IMR-90 (cell line): Measurements from ENCODE around the gene NT5DC1. TPM values are rescaled to one million over a fixed set of nuclear protein-coding genes. Genes with fewer than 3 reads are reported as not detected.

Source experiments
- ATAC-seq: fragments of 200-7000 bp; cut with Tn5 transposase; 2 replicates; pipeline ENCODE4 v1.9.1; 2020; ENCODE audit warnings: low read depth, mild to moderate bottlenecking, moderate library complexity
- BruUV-seq: library from RNA; stranded (reverse); fragments of 400-500 nt; replicated peaks from 2 replicates; lab custom pipeline; 2021; lab: Mats Ljungman, UMichigan
- CTCF ChIA-PET: fragments of 300-600 bp; formaldehyde crosslinking; extraction: SDS; loops from one replicate; lab custom pipeline; 2021; ENCODE audit warnings: antibody characterized with exemption; lab: Yijun Ruan, JAX
- POLR2A ChIA-PET: fragments of 300-600 bp; sonication (Branson Sonifier 250); formaldehyde crosslinking; loops from one replicate; lab custom pipeline; 2022; ENCODE audit warnings: antibody characterized with exemption; ENCODE audit not compliant: unreplicated experiment; lab: Charles Lee
- DNase-seq: peaks from one replicate; pipeline ENCODE4 v3.0.0; 2013
- H2AFZ ChIP-seq: replicated peaks from 2 replicates; pipeline ENCODE3; 2013; ENCODE audit warnings: low read length, mild to moderate bottlenecking; ENCODE audit not compliant: poor library complexity
- H2AK5ac ChIP-seq: 2 replicates; pipeline ENCODE4 v1.6.1; 2013; ENCODE audit warnings: low read depth, low read length, inconsistent platforms
- H2AK9ac ChIP-seq: replicated peaks from 2 replicates; pipeline ENCODE3; 2013; ENCODE audit warnings: mild to moderate bottlenecking, low read depth, low read length, moderate library complexity; ENCODE audit not compliant: poor library complexity
- H2BK120ac ChIP-seq: 2 replicates; pipeline ENCODE4 v1.6.1; 2013; ENCODE audit warnings: low read depth, low read length, inconsistent platforms
- H2BK15ac ChIP-seq: 3 replicates; pipeline ENCODE4 v1.6.1; 2013; ENCODE audit warnings: low read depth, low read length, inconsistent platforms
- H2BK20ac ChIP-seq: 2 replicates; pipeline ENCODE4 v1.6.1; 2013; ENCODE audit warnings: low read depth, mild to moderate bottlenecking, inconsistent platforms, low read length, moderate library complexity
- H2BK5ac ChIP-seq: 2 replicates; pipeline ENCODE4 v1.6.1; 2013; ENCODE audit warnings: mild to moderate bottlenecking, low read depth, low read length, inconsistent platforms; ENCODE audit not compliant: poor library complexity, severe bottlenecking
- H3K14ac ChIP-seq: replicated peaks from 2 replicates; pipeline ENCODE4 v1.6.1; 2013; ENCODE audit warnings: low read depth, low read length, inconsistent platforms
- H3K18ac ChIP-seq: 2 replicates; pipeline ENCODE4 v1.6.1; 2013; ENCODE audit warnings: low read depth, low read length, control low read depth
- H3K23ac ChIP-seq: 2 replicates; pipeline ENCODE4 v1.6.1; 2013; ENCODE audit warnings: low read depth, low read length, inconsistent platforms
- H3K27ac ChIP-seq: 2 replicates; pipeline ENCODE4 v1.5.1; 2013; ENCODE audit warnings: mild to moderate bottlenecking, control low read depth, low read length; ENCODE audit not compliant: insufficient read depth
- H3K27me3 ChIP-seq: 2 replicates; pipeline ENCODE4 v1.6.1; 2013; ENCODE audit warnings: low read length; ENCODE audit not compliant: control insufficient read depth, insufficient read depth
- H3K36me3 ChIP-seq: 2 replicates; pipeline ENCODE4 v1.6.1; 2013; ENCODE audit warnings: low read length, mixed read lengths; ENCODE audit not compliant: control insufficient read depth, insufficient read depth
- H3K4ac ChIP-seq: 2 replicates; pipeline ENCODE4 v1.6.1; 2013; ENCODE audit warnings: low read depth, low read length, inconsistent platforms
- H3K4me1 ChIP-seq: 2 replicates; pipeline ENCODE4 v1.6.1; 2013; ENCODE audit warnings: low read length, mixed read lengths; ENCODE audit not compliant: control insufficient read depth, insufficient read depth
- H3K4me2 ChIP-seq: 2 replicates; pipeline ENCODE4 v1.6.1; 2013; ENCODE audit warnings: low read depth, mild to moderate bottlenecking, control low read depth, low read length, moderate library complexity
- H3K4me3 ChIP-seq: 2 replicates; pipeline ENCODE4 v1.5.1; 2013; ENCODE audit warnings: low read depth, mild to moderate bottlenecking, control low read depth, low read length, moderate library complexity; ENCODE audit not compliant: insufficient read depth
- H3K56ac ChIP-seq: 2 replicates; pipeline ENCODE4 v1.6.1; 2013; ENCODE audit warnings: low read length, inconsistent platforms; ENCODE audit not compliant: insufficient read depth; ENCODE audit errors: extremely low read depth
- H3K79me1 ChIP-seq, 2 experiments: 2 replicates each; pipeline ENCODE4 v1.6.1; 2013; ENCODE audit warnings: low read length in 2 of 2, inconsistent platforms in 1 of 2, low read depth in 1 of 2
- H3K9ac ChIP-seq: 2 replicates; pipeline ENCODE4 v1.6.1; 2013; ENCODE audit warnings: low read depth, low read length, control low read depth
- H3K9me1 ChIP-seq: 2 replicates; pipeline ENCODE4 v1.6.1; 2013; ENCODE audit warnings: low read length, inconsistent platforms; ENCODE audit not compliant: insufficient read depth
- H3K9me3 ChIP-seq: 2 replicates; pipeline ENCODE4 v1.6.1; 2013; ENCODE audit warnings: low read length; ENCODE audit not compliant: control insufficient read depth, insufficient read depth
- H4K20me1 ChIP-seq: 2 replicates; pipeline ENCODE4 v1.6.1; 2013; ENCODE audit warnings: low read length, inconsistent platforms; ENCODE audit not compliant: insufficient read depth
- H4K5ac ChIP-seq: 2 replicates; pipeline ENCODE4 v1.6.1; 2013; ENCODE audit warnings: mild to moderate bottlenecking, low read depth, low read length, control low read depth
- H4K8ac ChIP-seq, 2 experiments: 2 replicates each; pipeline ENCODE4 v1.6.1; 2013; ENCODE audit warnings: low read depth in 2 of 2, low read length in 2 of 2, control low read depth in 1 of 2, inconsistent platforms in 1 of 2
- H4K91ac ChIP-seq: 2 replicates; pipeline ENCODE4 v1.6.1; 2013; ENCODE audit warnings: low read depth, low read length, inconsistent platforms; ENCODE audit not compliant: insufficient read depth
- BHLHE40 ChIP-seq: fragments of 150-350 bp; IDR thresholded peaks from 2 replicates; pipeline ENCODE4 v1.6.1; 2016; ENCODE audit warnings: mild to moderate bottlenecking, low read depth, low read length
- CHD1 ChIP-seq: IDR thresholded peaks from 2 replicates; pipeline ENCODE4 v1.6.1; 2012; ENCODE audit warnings: low read depth, low read length, improper control_type of control experiment
- FOS ChIP-seq: fragments of 150-350 bp; IDR thresholded peaks from 2 replicates; pipeline ENCODE4 v1.6.1; 2016; ENCODE audit warnings: low read depth, low read length
- MAFK ChIP-seq: IDR thresholded peaks from 2 replicates; pipeline ENCODE4 v1.6.1; 2012; ENCODE audit warnings: low read depth, low read length, improper control_type of control experiment
- MAZ ChIP-seq: IDR thresholded peaks from 2 replicates; pipeline ENCODE4 v1.6.1; 2012; ENCODE audit warnings: low read depth, mild to moderate bottlenecking, low read length, improper control_type of control experiment, moderate library complexity, borderline replicate concordance
- MXI1 ChIP-seq: IDR thresholded peaks from 2 replicates; pipeline ENCODE4 v1.6.1; 2012; ENCODE audit warnings: low read depth, mild to moderate bottlenecking, low read length, moderate library complexity, borderline replicate concordance
- NFE2L2 ChIP-seq: fragments of 150-350 bp; IDR thresholded peaks from 2 replicates; pipeline ENCODE4 v1.6.1; 2016; ENCODE audit warnings: low read depth, mild to moderate bottlenecking, low read length
- POLR2A ChIP-seq: IDR thresholded peaks from 2 replicates; pipeline ENCODE4 v1.6.1; 2012; ENCODE audit warnings: mild to moderate bottlenecking, low read depth, low read length
- RCOR1 ChIP-seq: IDR thresholded peaks from 2 replicates; pipeline ENCODE4 v1.6.1; 2012; ENCODE audit warnings: mild to moderate bottlenecking, low read length, improper control_type of control experiment; ENCODE audit not compliant: insufficient replicate concordance
- RFX5 ChIP-seq: IDR thresholded peaks from 2 replicates; pipeline ENCODE4 v1.8.0; 2012; ENCODE audit warnings: low read depth, mild to moderate bottlenecking, low read length, moderate library complexity
- SMC3 ChIP-seq: fragments of 150-350 bp; IDR thresholded peaks from 2 replicates; pipeline ENCODE4 v1.6.1; 2016; ENCODE audit warnings: low read depth, mild to moderate bottlenecking, antibody characterized with exemption, low read length, moderate library complexity
- WGBS, 2 experiments: methylation state at CpG; one replicate each; pipeline versions ENCODE4 v1.1.5 to v1.1.7; 2013; ENCODE audit warnings: missing lambda C conversion rate in 2 of 2; ENCODE audit not compliant: insufficient read length in 1 of 2; ENCODE audit errors: extremely low coverage in 2 of 2; 5-methylcytosine and 5-hydroxymethylcytosine counted together
- dilution Hi-C: fragments of 300-500 bp; cut with HindIII; formaldehyde crosslinking; loops from one replicate; pipeline ENCODE4 v1.14.3; 2018; ENCODE audit warnings: low sequenced_read_pairs; ENCODE audit not compliant: unreplicated experiment
- in situ Hi-C: fragments of 300-500 bp; cut with MboI; formaldehyde crosslinking; loops from 3 replicates; pipeline ENCODE4 v1.14.3; 2019; ENCODE audit warnings: low sequenced_read_pairs, inconsistent platforms, mixed read lengths
- intact Hi-C: fragments of 100-400 bp; cut with micrococcal nuclease; formaldehyde crosslinking; loops from 2 replicates; pipeline ENCODE4 v1.10.0; 2022
- polyA plus RNA-seq, 3 experiments: library from polyadenylated mRNA; depleted of rRNA; stranded (reverse); fragments of >200 nt; gene quantifications; 2 replicates each; pipeline ENCODE4 v1.2.3, GENCODE V29; 2012; ENCODE audit warnings: low replicate concordance in 1 of 3
- total RNA-seq: library from RNA; depleted of rRNA; stranded (reverse); fragments of >200 nt; gene quantifications from 2 replicates; pipeline ENCODE4 v1.2.3, GENCODE V29; 2012
- TF ChIP-seq, protein P1 (sequence below): fragments of 150-350 bp; IDR thresholded peaks from 2 replicates; pipeline ENCODE4 v1.6.1; 2017; ENCODE audit warnings: mild to moderate bottlenecking, antibody characterized with exemption, low read length, low read depth
- TF ChIP-seq, protein P2 (sequence below): conservative IDR thresholded peaks from 2 replicates; pipeline ENCODE4 v1.5.1; 2012; ENCODE audit warnings: mild to moderate bottlenecking, low read depth, low read length, improper control_type of control experiment

Gene NT5DC1
- total and polyA plus RNA-seq, 2 of the 4 experiments (the other 2 are of a cell fraction): 11.7 to 16.8 TPM

DNA sequence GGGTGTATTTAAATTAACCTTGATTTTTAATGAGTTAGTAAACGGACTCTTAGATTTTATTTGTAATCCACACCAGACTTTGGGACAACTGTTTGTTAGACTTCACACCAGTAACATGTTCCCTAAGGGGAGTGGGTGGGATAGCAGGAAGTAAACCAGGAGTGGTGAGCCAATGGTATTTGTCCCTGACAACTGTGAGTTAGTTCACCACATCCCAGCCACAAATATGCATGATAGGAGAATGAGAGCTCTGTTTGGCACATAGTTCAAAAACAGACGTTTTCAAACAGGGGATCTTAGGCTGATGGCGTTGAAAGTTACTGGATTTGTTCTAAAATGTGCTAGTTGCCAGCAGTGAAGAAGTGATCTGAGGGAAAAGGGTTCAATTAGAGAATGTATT is 44.0 kb downstream of the NT5DC1 start:
- no peak overlapping the region for H4K8ac ChIP-seq
- 0 out of 2 replicates have a peak, but pooled peaks cover 2% of the 10 kb centered on the region for H3K36me3 ChIP-seq
- no peaks in the 10 kb centered on the region for H3K9me1 ChIP-seq
- H3K56ac ChIP-seq: no peak overlapping the region
- H3K9me3 ChIP-seq: no peaks in the 10 kb centered on the region
- dilution Hi-C loops: no loop called here
- H3K4me3 ChIP-seq: no peak overlapping the region
- ATAC-seq: peak; percentile 99
- TF ChIP-seq CHD1 (no peak), MXI1 (no peak), MAFK (no peak), RCOR1 (no peak), NFE2L2 (no peak), RFX5 (no peak), MAZ (no peak), FOS (no peak), BHLHE40 (no peak), POLR2A (no peak), SMC3 (no peak)
- TF ChIP-seq, protein P1, sequence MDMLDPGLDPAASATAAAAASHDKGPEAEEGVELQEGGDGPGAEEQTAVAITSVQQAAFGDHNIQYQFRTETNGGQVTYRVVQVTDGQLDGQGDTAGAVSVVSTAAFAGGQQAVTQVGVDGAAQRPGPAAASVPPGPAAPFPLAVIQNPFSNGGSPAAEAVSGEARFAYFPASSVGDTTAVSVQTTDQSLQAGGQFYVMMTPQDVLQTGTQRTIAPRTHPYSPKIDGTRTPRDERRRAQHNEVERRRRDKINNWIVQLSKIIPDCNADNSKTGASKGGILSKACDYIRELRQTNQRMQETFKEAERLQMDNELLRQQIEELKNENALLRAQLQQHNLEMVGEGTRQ: no peak
- TF ChIP-seq, protein P2, sequence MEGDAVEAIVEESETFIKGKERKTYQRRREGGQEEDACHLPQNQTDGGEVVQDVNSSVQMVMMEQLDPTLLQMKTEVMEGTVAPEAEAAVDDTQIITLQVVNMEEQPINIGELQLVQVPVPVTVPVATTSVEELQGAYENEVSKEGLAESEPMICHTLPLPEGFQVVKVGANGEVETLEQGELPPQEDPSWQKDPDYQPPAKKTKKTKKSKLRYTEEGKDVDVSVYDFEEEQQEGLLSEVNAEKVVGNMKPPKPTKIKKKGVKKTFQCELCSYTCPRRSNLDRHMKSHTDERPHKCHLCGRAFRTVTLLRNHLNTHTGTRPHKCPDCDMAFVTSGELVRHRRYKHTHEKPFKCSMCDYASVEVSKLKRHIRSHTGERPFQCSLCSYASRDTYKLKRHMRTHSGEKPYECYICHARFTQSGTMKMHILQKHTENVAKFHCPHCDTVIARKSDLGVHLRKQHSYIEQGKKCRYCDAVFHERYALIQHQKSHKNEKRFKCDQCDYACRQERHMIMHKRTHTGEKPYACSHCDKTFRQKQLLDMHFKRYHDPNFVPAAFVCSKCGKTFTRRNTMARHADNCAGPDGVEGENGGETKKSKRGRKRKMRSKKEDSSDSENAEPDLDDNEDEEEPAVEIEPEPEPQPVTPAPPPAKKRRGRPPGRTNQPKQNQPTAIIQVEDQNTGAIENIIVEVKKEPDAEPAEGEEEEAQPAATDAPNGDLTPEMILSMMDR: no peak
- CTCF ChIA-PET: no interaction called here
- H3K79me1 ChIP-seq: no peaks in the 10 kb centered on the region
- H3K23ac ChIP-seq: no peak overlapping the region
- H3K4me1 ChIP-seq: peaks cover 2% of the 10 kb centered on the region; the same call in 1 of the 2 replicates
- H4K20me1 ChIP-seq: no peaks in the 10 kb centered on the region
- no peak overlapping the region for H2AK9ac ChIP-seq
- H3K4ac ChIP-seq: no peak overlapping the region
- no peak overlapping the region for H4K5ac ChIP-seq
- intact Hi-C loops: no loop called here
- POLR2A ChIA-PET: no interaction called here
- no peak overlapping the region for H2AFZ ChIP-seq
- no TSS peak for BruUV-seq
- no peak overlapping the region for H3K9ac ChIP-seq
- no peak overlapping the region for H2BK15ac ChIP-seq
- H4K91ac ChIP-seq: no peak overlapping the region
- no peak overlapping the region for H2AK5ac ChIP-seq
- DNase-seq: peak; percentile 82
- H3K27ac ChIP-seq: no peak overlapping the region
- in situ Hi-C loops: no loop called here
- H3K4me2 ChIP-seq: no peak overlapping the region; the same call in 1 of the 2 replicates
- H3K14ac ChIP-seq: no peak overlapping the region
- no peak overlapping the region for H2BK120ac ChIP-seq
- WGBS, 2 experiments: 25% methylated on average over 2 of the region's 3 CpGs; no CpG with 5 or more reads in 1 of the 2 experiments
- no peak overlapping the region for H3K18ac ChIP-seq
- no peaks in the 10 kb centered on the region for H3K27me3 ChIP-seq
- H2BK20ac ChIP-seq: no peak overlapping the region
- no peak overlapping the region for H2BK5ac ChIP-seq
